A673 (cell line): ENCODE results near the gene APOBEC4. TPM values are rescaled to one million over a fixed set of nuclear protein-coding genes. Genes with fewer than 3 reads are reported as not detected.
A peak's percentile ranks its signal among the peaks of the same experiment; 100 is the strongest.

Experiments
- Bru-seq: library from RNA; stranded (reverse); fragments of 400-500 nt; gene quantifications from one replicate; lab custom pipeline; 2021; lab: Mats Ljungman, UMichigan
- BruChase-seq, 2 experiments: library from RNA; stranded (reverse); fragments of 400-500 nt; gene quantifications; one replicate each; lab custom pipeline; 2021; lab: Mats Ljungman, UMichigan
- BruUV-seq: library from RNA; stranded (reverse); fragments of 400-500 nt; replicated peaks from 2 replicates; lab custom pipeline; 2021; lab: Mats Ljungman, UMichigan
- CTCF ChIA-PET: fragments of 300-600 bp; sonication (Branson Sonifier 250); formaldehyde crosslinking; loops from one replicate; lab custom pipeline; 2022; ENCODE audit warnings: antibody characterized with exemption; lab: Charles Lee
- POLR2A ChIA-PET: fragments of 300-600 bp; sonication (Branson Sonifier 250); formaldehyde crosslinking; loops from one replicate; lab custom pipeline; 2022; ENCODE audit warnings: antibody characterized with exemption; ENCODE audit not compliant: low non-redundant PET; lab: Charles Lee
- DNase-seq: peaks from one replicate; pipeline ENCODE4 v3.0.0-alpha.2; 2015; ENCODE audit warnings: low spot score
- H3K27ac ChIP-seq: fragments of 200-600 bp; sonication (generic); 2 replicates; pipeline ENCODE4 v1.5.1; 2016; ENCODE audit warnings: mixed run types, low read depth, mild to moderate bottlenecking, mixed read lengths, antibody characterized with exemption, low read length; ENCODE audit not compliant: poor library complexity, severe bottlenecking
- H3K27me3 ChIP-seq: fragments of 200-600 bp; sonication (generic); replicated peaks from 2 replicates; pipeline ENCODE4 v1.6.1; 2017; ENCODE audit warnings: mixed run types, low read depth, mild to moderate bottlenecking, mixed read lengths, antibody characterized with exemption, low read length; ENCODE audit not compliant: insufficient read depth, poor library complexity
- H3K36me3 ChIP-seq: fragments of 200-600 bp; sonication (generic); 2 replicates; pipeline ENCODE4 v1.6.1; 2016; ENCODE audit warnings: mixed run types, mild to moderate bottlenecking, mixed read lengths, antibody characterized with exemption, low read length; ENCODE audit not compliant: insufficient read depth, poor library complexity, severe bottlenecking
- H3K4me1 ChIP-seq: fragments of 200-600 bp; sonication (generic); 2 replicates; pipeline ENCODE4 v1.6.1; 2017; ENCODE audit warnings: mixed run types, mild to moderate bottlenecking, mixed read lengths, antibody characterized with exemption, low read length; ENCODE audit not compliant: insufficient read depth, poor library complexity, severe bottlenecking
- H3K4me3 ChIP-seq: fragments of 200-600 bp; sonication (generic); 2 replicates; pipeline ENCODE4 v1.5.1; 2016; ENCODE audit warnings: low read depth, mixed run types, mild to moderate bottlenecking, mixed read lengths, low read length; ENCODE audit not compliant: poor library complexity, severe bottlenecking
- H3K9me3 ChIP-seq: fragments of 200-600 bp; sonication (generic); 2 replicates; pipeline ENCODE4 v1.6.1; 2016; ENCODE audit warnings: mixed run types, low read depth, mild to moderate bottlenecking, mixed read lengths, antibody characterized with exemption, low read length; ENCODE audit not compliant: poor library complexity, severe bottlenecking
- EZH2 ChIP-seq: fragments of 200-600 bp; sonication (generic); IDR thresholded peaks from 2 replicates; pipeline ENCODE4 v1.6.1; 2017; ENCODE audit warnings: borderline replicate concordance, low read depth, mild to moderate bottlenecking, mixed read lengths, antibody characterized with exemption, low read length; ENCODE audit not compliant: poor library complexity, severe bottlenecking
- intact Hi-C: fragments of 100-400 bp; cut with micrococcal nuclease; formaldehyde crosslinking; loops from one replicate; pipeline ENCODE4 v1.10.0; 2022; ENCODE audit not compliant: unreplicated experiment
- long read RNA-seq: library from polyadenylated mRNA; stranded (forward); transcript quantifications from one replicate; pipeline ENCODE4 v2.0.0, GENCODE V29; 2022
- total RNA-seq: library from RNA; stranded (reverse); gene quantifications from 2 replicates; pipeline ENCODE4 v1.2.3, GENCODE V29; 2021
- TF ChIP-seq, protein P1 (sequence below): fragments of 300-800, 200-600 bp; sonication (generic); conservative IDR thresholded peaks from 2 replicates; pipeline ENCODE4 v1.5.1; 2017; ENCODE audit warnings: low read depth, mild to moderate bottlenecking, antibody characterized with exemption, low read length, moderate library complexity, mixed read lengths

APOBEC4 gene, protein sequence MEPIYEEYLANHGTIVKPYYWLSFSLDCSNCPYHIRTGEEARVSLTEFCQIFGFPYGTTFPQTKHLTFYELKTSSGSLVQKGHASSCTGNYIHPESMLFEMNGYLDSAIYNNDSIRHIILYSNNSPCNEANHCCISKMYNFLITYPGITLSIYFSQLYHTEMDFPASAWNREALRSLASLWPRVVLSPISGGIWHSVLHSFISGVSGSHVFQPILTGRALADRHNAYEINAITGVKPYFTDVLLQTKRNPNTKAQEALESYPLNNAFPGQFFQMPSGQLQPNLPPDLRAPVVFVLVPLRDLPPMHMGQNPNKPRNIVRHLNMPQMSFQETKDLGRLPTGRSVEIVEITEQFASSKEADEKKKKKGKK
- total RNA-seq (not detected in 2 replicates), Bru-seq, nascent RNA (not detected), BruChase-seq, experiment 1, labeled RNA remaining after a 2-hour chase (not detected), BruChase-seq, experiment 2, labeled RNA remaining after a 6-hour chase (percentile 10 among the genes with signal in this experiment)
- long read RNA-seq: 0 reads

DNA sequence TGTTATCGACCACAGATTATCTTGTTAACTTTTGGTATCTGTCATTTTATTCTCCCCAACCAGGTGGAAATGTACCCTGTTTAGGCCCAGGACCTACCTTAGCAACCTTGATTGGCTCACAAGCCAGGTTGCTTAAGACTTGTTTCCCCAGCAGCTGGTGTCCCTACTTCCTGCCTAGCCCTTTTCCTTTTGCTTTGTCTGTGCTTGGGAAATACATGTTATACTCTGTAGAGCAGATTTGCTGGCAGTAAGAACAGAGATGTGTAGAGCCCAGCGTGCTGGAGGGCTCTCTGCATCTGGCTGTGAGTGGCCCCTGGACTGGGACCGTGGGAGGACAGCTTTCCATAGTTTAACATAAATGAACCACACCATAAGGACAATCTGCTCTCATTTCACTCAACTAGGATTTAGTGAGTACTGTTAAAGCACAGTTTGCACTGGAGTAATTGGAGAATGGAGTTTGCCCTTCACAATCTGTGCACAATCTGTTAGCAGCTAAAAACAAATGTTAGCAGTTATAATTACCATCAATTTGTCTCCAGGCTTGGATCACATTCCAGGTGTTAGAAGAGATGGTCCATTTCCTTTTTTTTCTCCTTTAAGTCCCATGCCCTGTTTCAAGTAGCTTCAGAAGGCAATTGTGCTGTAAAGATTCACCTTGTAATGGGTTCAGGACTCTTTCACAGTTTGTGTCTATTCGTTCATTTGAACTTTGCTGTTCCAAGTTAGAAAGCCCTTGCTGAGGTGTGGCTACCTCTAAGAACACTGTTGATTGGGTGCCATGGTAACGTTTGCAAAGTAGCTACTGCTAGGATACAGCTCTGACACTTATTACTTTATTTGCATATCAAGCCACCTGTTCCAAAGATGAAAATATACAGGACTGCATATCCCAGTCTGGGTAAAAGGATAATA lies at the start of gene APOBEC4:
APOBEC4 (minus strand) TSS at position 770 of the 915 bp plus-strand sequence. CDS start 4,535 bp downstream, outside the sequence.
- TF ChIP-seq, protein P1, sequence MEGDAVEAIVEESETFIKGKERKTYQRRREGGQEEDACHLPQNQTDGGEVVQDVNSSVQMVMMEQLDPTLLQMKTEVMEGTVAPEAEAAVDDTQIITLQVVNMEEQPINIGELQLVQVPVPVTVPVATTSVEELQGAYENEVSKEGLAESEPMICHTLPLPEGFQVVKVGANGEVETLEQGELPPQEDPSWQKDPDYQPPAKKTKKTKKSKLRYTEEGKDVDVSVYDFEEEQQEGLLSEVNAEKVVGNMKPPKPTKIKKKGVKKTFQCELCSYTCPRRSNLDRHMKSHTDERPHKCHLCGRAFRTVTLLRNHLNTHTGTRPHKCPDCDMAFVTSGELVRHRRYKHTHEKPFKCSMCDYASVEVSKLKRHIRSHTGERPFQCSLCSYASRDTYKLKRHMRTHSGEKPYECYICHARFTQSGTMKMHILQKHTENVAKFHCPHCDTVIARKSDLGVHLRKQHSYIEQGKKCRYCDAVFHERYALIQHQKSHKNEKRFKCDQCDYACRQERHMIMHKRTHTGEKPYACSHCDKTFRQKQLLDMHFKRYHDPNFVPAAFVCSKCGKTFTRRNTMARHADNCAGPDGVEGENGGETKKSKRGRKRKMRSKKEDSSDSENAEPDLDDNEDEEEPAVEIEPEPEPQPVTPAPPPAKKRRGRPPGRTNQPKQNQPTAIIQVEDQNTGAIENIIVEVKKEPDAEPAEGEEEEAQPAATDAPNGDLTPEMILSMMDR: no peak
- no peak for TF ChIP-seq EZH2
- ChIA-PET CTCF (interaction anchor here (1.2 kb wide), 1 partner anchor 263 kb away, joined by 3 read pairs; no protein-coding TSS in a partner anchor), POLR2A (no interaction called here)
- BruUV-seq: no TSS peak
- H3K4me1 ChIP-seq: peaks cover 50% of the 10 kb centered on the region
- H3K36me3 ChIP-seq: no peaks in the 10 kb centered on the region
- no peak within 1 kb of the TSS for H3K4me3 ChIP-seq
- peak within 1 kb of the TSS; percentile 17 for H3K27ac ChIP-seq
- no peaks in the 10 kb centered on the region for H3K27me3 ChIP-seq
- H3K9me3 ChIP-seq: no peaks in the 10 kb centered on the region
- intact Hi-C loops: loop anchor here (10.0 kb wide), 1 partner anchor 1012 kb away; no protein-coding TSS in a partner anchor
- DNase-seq: no peak

DNA sequence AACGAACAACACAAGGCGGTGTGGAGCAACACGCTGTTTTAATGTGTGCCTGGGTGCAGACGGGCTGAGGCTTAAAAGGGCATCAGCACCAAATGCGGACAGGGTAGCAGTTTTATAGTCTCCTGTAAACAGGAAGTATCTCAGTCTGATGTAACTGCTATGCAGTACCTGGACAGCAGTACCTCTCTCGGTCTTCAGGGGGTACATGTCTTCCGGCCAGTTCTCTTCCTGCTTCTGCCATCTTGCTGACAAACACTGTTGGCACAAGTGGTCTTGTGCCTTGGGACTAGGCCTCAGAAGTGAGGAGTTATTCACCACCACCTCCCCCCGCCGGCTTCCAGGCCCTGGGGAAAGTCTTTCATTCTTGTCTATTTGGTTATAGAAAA lies 49.7 kb upstream of the APOBEC4 start:
- no peak overlapping the region for H3K27ac ChIP-seq
- H3K4me3 ChIP-seq: no peak overlapping the region
- H3K4me1 ChIP-seq: no peaks in the 10 kb centered on the region
- no peak for DNase-seq
- no peaks in the 10 kb centered on the region for H3K27me3 ChIP-seq
- CTCF ChIA-PET: no interaction called here
- no TSS peak for BruUV-seq
- intact Hi-C loops: no loop called here
- no peaks in the 10 kb centered on the region for H3K36me3 ChIP-seq
- no peaks in the 10 kb centered on the region for H3K9me3 ChIP-seq
- POLR2A ChIA-PET: no interaction called here
- TF ChIP-seq EZH2: no peak
- TF ChIP-seq, protein P1: no peak

DNA sequence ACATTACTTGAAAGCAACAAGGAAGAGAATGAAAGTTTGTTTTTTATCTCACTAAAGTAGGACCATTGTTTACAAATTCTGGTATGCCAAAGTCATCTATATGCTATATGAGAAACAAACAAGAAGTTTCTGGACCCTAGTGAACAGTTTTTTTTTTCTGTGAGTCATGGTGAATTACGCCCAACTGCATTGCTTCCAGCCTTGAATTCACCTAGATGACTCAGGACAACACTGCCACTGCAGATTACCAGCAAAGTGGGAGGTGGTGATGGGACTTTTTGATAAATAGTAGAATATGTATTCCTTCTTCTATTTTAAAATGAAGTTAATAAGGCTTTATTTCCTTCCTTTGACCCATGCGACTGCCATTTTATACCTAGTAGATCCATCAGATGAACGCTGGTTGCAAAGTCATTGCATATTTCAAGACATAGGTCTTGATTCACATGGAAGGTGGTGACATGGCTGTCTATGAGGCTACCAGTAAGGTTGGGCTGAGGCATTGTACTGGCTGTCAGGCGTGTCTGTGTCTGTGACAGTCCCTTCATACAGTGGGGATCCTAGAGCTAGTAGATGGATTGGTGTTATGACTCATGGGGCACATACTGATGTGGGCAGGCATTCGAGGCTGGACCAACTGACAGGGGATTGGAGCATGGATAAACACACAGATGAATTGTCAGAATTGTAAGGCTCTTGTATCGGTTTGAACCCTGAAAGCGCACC lies 49.1 kb upstream of the APOBEC4 start:
- no peaks in the 10 kb centered on the region for H3K9me3 ChIP-seq
- H3K27me3 ChIP-seq: no peaks in the 10 kb centered on the region
- H3K36me3 ChIP-seq: no peaks in the 10 kb centered on the region
- no peak for DNase-seq
- no peaks in the 10 kb centered on the region for H3K4me1 ChIP-seq
- no peak overlapping the region for H3K4me3 ChIP-seq
- ChIA-PET POLR2A (no interaction called here), CTCF (no interaction called here)
- intact Hi-C loops: no loop called here
- H3K27ac ChIP-seq: no peak overlapping the region
- TF ChIP-seq, protein P1: no peak
- no peak for TF ChIP-seq EZH2
- no TSS peak for BruUV-seq
